H4 (cell line): ENCODE results near the gene TBL3. TPM values are rescaled to one million over a fixed set of nuclear protein-coding genes. Genes with fewer than 3 reads are reported as not detected.
"Not testable (repeated sequence)": the region's sequence is repeated elsewhere in the genome, so short reads cannot be mapped to it uniquely, and the experiment has no call there.

ENCODE experiments used
- DNase-seq: peaks from one replicate; pipeline ENCODE4 v3.0.0-alpha.2; 2015; ENCODE audit warnings: low spot score
- total RNA-seq: library from RNA; depleted of rRNA; stranded (reverse); fragments of >200 nt; shearing (Covaris generic); gene quantifications from 2 replicates; pipeline ENCODE4 v1.2.3, GENCODE V29; 2014

Gene TBL3
- total RNA-seq, 1 experiment from 2014 or later, result 50.8 TPM

DNA sequence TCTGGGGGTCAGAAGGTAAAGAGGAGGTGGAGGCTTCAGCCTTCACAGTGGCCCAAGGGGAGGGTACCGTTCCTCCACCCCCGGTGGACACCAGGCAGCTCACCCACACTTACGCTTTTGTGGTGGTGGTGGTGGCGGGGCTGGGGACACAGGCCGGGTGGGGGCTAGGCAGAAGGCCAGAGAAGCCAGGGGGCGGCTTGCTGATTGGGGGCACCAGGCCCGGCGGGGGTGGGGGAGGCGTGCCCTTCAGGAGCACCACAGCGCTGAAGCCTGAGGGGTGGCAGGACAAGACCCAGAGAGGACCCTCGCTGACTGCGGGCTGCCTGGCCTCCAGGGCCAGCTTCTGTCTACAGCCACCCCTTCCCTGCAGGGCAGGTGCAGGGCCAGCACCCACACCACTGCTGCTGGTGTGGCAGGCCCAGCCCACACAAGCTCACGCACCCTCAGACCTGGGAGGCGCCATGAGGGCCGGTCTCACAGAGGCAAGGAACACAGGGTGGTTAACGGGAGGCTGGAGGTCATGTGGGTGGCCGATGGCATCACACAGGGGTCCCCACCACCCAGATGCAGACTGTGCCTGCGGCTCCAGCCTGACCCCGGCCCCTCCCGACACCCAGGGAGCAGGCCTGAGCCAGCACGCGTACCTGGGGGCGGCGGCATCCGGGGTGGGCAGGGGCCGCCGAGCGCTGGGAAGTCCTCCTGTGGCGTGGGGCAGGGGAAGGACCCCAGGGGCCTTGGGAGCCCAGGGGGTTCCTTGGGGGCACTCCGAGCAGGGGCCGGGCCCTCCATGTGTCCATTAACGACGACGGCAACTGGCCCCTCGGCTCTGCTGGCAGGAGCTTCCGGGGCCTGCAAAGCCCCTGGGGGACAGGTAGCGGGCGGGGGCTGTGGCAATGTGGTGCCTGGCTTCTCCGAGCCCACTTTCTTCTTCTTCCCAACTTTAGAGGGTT, 27.3 kb downstream of the TBL3 start:
- no peak for DNase-seq

GRCh38 chr16:1999866-2000514, 28.1 kb downstream of the TBL3 start:
- no peak for DNase-seq

DNA sequence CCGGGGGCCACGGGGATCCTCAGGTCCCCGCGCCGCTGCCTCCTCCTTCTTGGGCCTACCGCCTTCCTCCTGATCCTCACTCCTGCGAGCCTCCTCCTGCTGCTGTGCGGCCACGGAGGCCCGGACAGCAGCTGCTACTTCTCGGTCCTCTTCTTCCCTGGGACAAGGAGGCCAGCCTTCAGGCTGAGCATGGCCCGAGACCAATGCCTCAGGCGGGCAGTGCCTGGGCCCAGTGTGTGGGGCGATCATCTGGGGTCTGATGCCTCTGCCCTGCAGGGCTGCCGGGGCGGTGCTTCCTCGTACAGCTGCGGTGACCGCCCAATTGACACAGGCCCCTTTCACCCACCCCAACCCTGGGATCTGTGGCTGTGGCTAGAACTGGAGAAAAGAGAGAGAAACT, 29.2 kb downstream of the TBL3 start:
- no peak for DNase-seq

DNA sequence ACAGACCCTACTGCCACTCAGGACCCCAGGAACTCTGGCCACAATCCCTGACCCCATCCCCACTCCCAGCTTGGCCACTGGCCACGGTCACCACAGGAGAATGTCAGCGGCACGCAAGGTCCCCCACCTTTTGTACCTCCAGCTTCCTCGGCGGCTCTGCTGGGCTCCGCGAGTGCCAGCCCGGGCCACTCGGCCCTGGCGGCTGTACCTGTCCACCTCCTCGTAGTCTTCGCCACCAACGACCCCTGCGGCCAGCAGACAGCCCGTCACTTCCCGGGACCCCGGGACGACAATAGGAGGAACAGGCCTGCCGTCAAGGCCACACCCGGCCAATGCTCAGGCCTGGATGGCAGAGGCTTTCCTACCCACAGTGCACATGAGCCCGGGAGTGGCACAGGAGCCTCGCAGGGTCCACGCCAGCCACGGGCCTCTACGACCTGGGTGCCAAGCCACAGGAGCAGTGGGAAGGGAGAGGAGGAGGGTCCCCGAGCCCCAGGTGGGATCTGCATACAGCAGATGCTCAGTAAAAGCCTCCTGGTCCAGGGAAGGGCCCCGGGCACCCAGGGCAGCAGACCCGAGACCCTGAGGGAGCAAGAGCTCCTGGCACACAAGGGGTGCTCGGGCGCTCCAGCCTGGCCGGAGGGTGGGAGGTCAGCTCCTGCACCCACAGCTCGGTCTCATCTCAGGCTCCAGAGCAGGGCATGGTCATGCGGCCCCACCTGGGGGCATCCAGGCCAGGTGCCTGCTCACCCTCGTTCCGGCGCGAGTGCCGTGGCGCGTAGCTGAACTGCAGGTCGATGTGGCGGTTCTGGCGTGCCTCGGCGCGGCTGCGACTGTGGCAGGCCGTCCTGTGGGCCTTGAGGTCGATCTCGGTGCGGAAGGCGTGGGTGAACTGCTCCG, 29.9 kb downstream of the TBL3 start:
- DNase-seq, result no peak

GRCh38 chr16:2002406-2003230, 30.8 kb downstream of the TBL3 start:
- no peak for DNase-seq

GRCh38 chr16:2003231-2003826, 31.5 kb downstream of the TBL3 start:
- no peak for DNase-seq

- DNase-seq, result peak; percentile 91
Observed at GRCh38 chr16:2003827-2004641, 32.2 kb downstream of the TBL3 start.

GRCh38 chr16:2004795-2005517, 33.1 kb downstream of the TBL3 start:
- no peak for DNase-seq

GRCh38 chr16:2005646-2006045, 33.8 kb downstream of the TBL3 start:
- DNase-seq, result no peak

DNA sequence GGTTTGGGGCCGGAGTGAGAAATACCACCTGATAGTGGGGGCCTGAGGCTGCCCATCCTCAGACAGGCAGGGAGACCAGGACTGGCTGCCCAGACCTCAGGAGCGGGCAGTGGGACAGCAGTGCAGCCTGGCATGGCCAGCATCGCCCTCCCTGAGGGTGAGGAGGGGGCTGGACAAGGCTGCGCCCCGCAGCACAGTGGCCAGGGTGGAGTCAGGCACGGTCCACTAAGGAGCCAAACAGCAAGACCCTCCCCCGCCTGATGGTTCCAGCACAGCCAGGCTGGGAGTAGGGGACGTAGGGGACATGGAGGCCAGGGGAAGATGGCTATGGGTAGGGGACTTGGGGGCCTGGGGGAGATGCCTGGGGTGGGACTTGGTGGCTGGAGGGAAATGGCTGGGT, 34.5 kb downstream of the TBL3 start:
- no peak for DNase-seq

DNA sequence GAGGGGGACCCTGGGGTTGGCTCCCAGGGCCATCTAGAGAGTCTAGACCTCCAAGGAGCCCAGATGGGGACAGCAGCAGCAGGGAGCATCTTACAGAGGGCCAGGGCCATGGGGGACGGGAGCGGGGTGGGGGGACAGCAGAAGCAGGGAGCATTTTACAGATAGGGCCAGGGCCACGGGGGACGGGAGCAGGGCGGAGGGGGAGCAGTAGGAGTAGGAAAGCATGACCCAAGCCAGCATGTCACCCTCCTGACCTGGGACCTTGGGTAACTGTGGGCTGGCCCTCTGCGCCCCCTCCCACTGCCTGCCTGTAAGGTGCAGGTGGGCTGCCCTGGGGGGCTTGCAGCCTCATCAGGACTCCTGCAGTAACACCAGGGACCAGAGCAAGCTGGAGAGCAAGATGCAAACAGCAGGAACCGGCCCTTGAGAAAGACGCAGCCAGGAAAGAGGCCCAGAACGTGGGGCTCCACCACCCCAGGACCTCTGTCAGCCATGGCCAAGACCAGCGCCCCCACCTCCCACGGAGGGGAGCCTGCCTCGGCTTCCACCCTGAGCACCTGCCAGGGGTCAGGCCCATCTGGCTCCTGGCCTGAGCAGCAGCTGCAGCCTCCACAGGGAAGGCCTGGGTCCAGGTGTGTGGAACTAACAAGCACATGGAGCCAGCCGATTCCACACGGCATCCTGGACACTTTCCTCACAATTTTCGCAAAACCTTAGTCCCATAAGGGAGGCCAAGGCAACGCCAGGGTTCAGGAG, 35.4 kb downstream of the TBL3 start:
- no peak for DNase-seq

DNA sequence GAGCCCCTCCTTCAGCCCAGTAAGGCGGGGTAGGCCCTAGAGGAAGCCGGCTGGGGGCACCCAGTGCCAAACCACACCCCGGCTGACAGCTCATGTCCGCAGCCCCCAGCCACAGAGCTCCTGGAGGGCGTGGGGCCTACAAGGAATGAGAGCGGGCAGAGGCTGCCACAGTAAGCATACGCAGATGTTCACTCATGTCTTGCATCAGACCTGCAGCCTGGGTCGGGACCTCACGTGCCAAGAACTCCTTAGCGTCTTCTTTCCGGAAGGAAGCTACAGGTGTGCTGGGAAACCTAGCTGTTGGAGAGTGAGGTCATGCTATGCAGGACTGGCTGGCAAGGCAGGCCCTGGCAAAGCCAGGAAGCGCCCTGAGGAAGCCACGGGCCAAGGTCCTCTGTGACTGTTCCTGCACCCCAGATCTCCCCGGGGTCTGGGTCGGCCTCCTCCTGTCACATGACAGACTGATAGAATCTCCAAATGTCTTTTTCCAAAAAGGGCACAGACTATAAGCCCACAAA, 36.2 kb downstream of the TBL3 start:
- peak; percentile 71 for DNase-seq

DNA sequence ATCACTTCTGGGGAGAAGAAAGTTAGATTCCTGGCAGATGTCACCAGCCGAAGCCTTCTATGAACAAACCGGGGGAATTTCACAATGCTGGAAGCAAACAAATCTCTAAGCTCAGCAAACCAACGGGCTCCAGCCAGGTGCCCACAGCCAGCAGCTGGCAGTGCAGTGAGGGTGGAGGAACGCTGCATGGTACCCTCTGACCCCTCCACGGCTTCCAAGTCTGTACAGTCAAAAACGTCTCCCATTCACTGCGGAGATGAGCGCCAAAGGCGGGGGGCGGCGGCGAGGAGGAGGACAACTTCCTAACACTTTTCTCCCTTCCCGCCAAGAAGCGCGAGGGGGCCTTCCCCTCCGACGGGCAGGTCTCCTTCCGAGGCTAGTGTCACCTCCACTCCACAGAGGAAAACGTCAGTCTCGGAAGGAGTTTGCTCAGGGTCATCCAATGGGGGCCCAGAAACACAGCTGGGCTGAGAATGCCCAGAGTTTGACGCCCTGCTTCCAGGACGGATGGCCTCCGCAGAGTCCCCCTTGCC, 36.8 kb downstream of the TBL3 start:
- DNase-seq, result no peak

DNA sequence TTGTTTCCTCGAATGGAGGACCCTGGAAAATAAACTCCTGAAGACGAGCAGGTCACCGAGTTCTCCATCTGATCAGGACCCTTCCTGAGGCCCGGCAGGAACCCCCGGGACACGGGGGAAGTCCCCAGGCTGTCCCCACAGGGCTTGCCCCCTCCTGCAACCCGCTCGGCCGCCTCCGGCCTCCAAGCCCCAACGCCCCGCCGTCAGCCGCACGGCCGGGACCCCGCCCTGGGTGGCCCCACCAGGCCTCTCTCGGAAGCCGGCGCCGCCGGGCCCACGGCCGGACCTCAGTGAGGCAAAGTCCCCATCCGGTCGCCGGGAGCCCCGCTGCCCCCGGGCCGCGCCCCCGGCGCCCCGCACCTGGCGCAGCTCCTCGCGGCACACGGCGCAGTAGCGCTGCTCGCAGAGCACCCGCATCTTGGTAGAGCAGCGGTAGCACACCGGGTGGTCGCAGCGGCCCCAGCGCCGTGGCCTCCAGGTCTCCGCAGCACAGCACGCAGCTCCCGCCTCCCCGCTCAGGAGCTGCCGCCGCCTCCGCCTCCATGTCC, 37.4 kb downstream of the TBL3 start:
- no peak for DNase-seq

GRCh38 chr16:2009791-2010510, 38.1 kb downstream of the TBL3 start, which contains the start of gene ZNF598:
Gene ZNF598, minus strand, starts transcription at chr16:2009821.
- peak; percentile 75 for DNase-seq

GRCh38 chr16:2011726-2012125, 39.9 kb downstream of the TBL3 start:
- DNase-seq, result not testable (repeated sequence)

- no peak for DNase-seq
Observed at GRCh38 chr16:2013527-2013926, 41.7 kb downstream of the TBL3 start.
